ENCODE results near the gene PARP12. TPM values are rescaled to one million over a fixed set of nuclear protein-coding genes. Genes with fewer than 3 reads are reported as not detected.

Gene PARP12
- polyA plus RNA-seq, 4 donors = 30.9 to 150 (median 68.1) TPM

DNA sequence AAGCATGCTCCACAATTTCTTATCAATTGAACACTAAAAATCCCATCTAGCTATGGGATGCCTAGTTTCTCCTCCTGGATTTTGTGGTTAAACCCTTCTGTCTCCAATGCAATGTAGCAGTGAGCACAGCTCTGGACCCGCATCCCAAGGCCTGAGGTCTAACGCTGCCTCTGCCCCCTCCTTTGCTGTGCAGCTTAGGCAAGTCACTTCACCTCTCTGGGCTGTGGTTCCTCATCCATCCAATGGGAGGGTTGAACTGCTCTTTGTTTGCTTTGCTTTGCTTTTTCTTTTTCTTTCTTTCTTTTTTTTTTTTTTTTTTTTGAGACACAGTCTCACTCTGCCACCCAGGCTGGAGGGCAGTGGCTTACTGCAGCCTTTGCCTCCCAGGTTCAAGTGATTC, 69.2 kb downstream of the PARP12 start:
- Histone ChIP-seq H3K27ac (ENCODE audit: low read depth in 1 of 3, low read length in 2 of 3) (no peak overlapping the region), H3K4me1 (ENCODE audit: control insufficient read depth in 3 of 3, insufficient read depth in 2 of 3, low read depth in 1 of 3, low read length in 2 of 3) (no peaks in the 10 kb centered on the region), H3K4me3 (ENCODE audit: low read depth in 1 of 3, low read length in 3 of 3) (no peak overlapping the region), H3K36me3 (ENCODE audit: control insufficient read depth in 3 of 3, insufficient read depth in 2 of 3, low read depth in 1 of 3, low read length in 3 of 3) (no peaks in the 10 kb centered on the region), H3K27me3 (ENCODE audit: control insufficient read depth in 3 of 3, insufficient read depth in 3 of 3, low read length in 3 of 3) (peaks cover 0 to 4% (median 0%) of the 10 kb centered on the region in 3 donors), H3K9me3 (ENCODE audit: control insufficient read depth in 2 of 2, insufficient read depth in 1 of 2, low read depth in 1 of 2, low read length in 1 of 2) (no peaks in the 10 kb centered on the region)
- DNase-seq (no peak), FAIRE-seq (no peak)
- 93 to 98% (median 97%) methylated on average over 2 of the region's 2 CpGs for WGBS, 3 donors

DNA sequence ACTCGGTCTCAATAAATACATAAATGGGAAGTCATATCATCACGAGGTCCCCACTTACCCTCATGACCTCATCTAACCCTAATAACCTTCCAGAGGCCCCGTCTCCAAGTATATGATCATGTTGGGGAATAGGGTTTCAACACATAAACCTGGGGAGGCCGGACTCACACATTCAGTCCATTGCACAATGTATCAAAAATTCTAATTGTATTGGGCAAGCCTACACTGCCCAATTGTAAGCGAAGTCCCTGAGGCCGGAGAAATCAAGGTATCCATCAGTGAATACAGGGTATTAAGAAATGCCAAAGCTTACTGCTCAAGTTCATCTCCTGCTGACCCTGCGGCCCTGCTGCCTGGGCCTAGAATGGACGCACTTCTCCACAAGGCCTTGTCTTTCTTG, 69.6 kb downstream of the PARP12 start:
- no peak for DNase-seq
- H3K4me1 ChIP-seq (ENCODE audit: control insufficient read depth in 3 of 3, insufficient read depth in 2 of 3, low read depth in 1 of 3, low read length in 2 of 3) = no peaks in the 10 kb centered on the region
- no peak for FAIRE-seq
- peaks cover 0 to 4% (median 0%) of the 10 kb centered on the region in 3 donors for H3K27me3 ChIP-seq (ENCODE audit: control insufficient read depth in 3 of 3, insufficient read depth in 3 of 3, low read length in 3 of 3)
- WGBS, 3 donors = 90 to 92% (median 92%) methylated on average over 8 of the region's 8 CpGs
- H3K4me3 ChIP-seq (ENCODE audit: low read depth in 1 of 3, low read length in 3 of 3) = no peak overlapping the region
- no peaks in the 10 kb centered on the region for H3K9me3 ChIP-seq (ENCODE audit: control insufficient read depth in 2 of 2, insufficient read depth in 1 of 2, low read depth in 1 of 2, low read length in 1 of 2)
- no peaks in the 10 kb centered on the region for H3K36me3 ChIP-seq (ENCODE audit: control insufficient read depth in 3 of 3, insufficient read depth in 2 of 3, low read depth in 1 of 3, low read length in 3 of 3)
- H3K27ac ChIP-seq (ENCODE audit: low read depth in 1 of 3, low read length in 2 of 3) = no peak overlapping the region

DNA sequence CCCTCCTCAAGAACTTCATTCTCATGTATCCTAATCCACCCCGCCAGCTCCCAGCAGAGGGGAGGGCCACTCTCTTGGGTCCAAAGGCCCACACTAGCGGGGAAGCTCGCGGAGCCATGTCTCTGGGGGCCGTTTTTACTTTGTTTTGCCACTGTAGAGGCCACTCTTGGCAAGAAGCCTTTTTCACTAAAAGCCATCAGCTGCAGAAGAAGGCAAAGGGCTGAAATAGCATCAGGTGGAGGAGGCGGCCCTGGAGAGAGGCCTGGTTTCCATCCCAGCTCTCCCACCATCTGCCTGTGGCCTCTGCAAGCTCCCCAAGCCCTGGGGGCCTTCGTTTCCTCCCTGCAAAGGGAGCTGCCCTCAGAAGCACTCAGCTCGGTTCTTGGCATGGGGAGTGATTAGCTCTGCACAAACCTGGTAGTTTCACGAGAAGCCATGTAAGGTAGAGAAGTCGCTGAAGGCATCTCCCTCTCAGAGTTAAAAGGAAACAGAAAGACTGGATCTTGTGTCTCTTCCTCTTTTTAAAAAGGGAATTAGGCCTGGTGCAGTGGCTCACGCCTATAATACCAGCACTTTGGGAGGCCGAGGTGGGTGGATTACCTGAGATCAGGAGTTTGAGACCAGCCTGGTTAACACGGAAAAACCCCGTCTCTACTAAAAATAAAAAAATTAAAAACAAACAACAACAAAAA, 70.3 kb downstream of the PARP12 start:
- H3K27me3 ChIP-seq (ENCODE audit: control insufficient read depth in 3 of 3, insufficient read depth in 3 of 3, low read length in 3 of 3) = peaks cover 0 to 4% (median 0%) of the 10 kb centered on the region in 3 donors
- H3K9me3 ChIP-seq (ENCODE audit: control insufficient read depth in 2 of 2, insufficient read depth in 1 of 2, low read depth in 1 of 2, low read length in 1 of 2) = no peaks in the 10 kb centered on the region
- H3K4me3 ChIP-seq (ENCODE audit: low read depth in 1 of 3, low read length in 3 of 3) = no peak overlapping the region
- H3K36me3 ChIP-seq (ENCODE audit: control insufficient read depth in 3 of 3, insufficient read depth in 2 of 3, low read depth in 1 of 3, low read length in 3 of 3) = no peaks in the 10 kb centered on the region
- FAIRE-seq = no peak
- no peaks in the 10 kb centered on the region for H3K4me1 ChIP-seq (ENCODE audit: control insufficient read depth in 3 of 3, insufficient read depth in 2 of 3, low read depth in 1 of 3, low read length in 2 of 3)
- DNase-seq = no peak
- no peak overlapping the region for H3K27ac ChIP-seq (ENCODE audit: low read depth in 1 of 3, low read length in 2 of 3)
- WGBS, 3 donors = 81 to 83% (median 82%) methylated on average over 14 of the region's 14 CpGs

DNA sequence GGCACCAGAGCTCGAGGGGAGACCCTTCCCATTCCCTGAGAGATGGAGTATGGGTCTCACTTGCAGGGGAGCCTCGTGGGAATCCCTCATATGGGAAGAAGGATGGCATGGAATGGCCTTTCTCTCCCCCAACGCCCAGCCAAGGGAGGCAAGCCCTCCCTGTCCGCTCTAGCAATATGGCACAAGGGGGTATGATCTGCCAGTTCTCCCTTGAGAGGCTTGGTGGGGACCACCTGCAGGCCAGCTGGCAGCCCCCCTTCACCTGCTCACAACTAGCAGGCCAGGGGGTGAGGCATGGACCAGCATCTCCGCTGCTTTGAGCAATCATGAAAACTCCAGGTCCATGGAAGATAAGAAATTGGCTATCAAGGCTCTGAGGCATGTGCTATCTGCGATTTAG, 70.8 kb downstream of the PARP12 start:
- H3K9me3 ChIP-seq (ENCODE audit: control insufficient read depth in 2 of 2, insufficient read depth in 1 of 2, low read depth in 1 of 2, low read length in 1 of 2) = no peaks in the 10 kb centered on the region
- no peak overlapping the region for H3K4me3 ChIP-seq (ENCODE audit: low read depth in 1 of 3, low read length in 3 of 3)
- FAIRE-seq (no peak), DNase-seq (no peak)
- H3K36me3 ChIP-seq (ENCODE audit: control insufficient read depth in 3 of 3, insufficient read depth in 2 of 3, low read depth in 1 of 3, low read length in 3 of 3) = no peaks in the 10 kb centered on the region
- H3K27me3 ChIP-seq (ENCODE audit: control insufficient read depth in 3 of 3, insufficient read depth in 3 of 3, low read length in 3 of 3) = peaks cover 0 to 4% (median 0%) of the 10 kb centered on the region in 3 donors
- H3K4me1 ChIP-seq (ENCODE audit: control insufficient read depth in 3 of 3, insufficient read depth in 2 of 3, low read depth in 1 of 3, low read length in 2 of 3) = no peaks in the 10 kb centered on the region
- 72 to 83% (median 72%) methylated on average over 6 of the region's 6 CpGs for WGBS, 3 donors
- H3K27ac ChIP-seq (ENCODE audit: low read depth in 1 of 3, low read length in 2 of 3) = no peak overlapping the region

DNA sequence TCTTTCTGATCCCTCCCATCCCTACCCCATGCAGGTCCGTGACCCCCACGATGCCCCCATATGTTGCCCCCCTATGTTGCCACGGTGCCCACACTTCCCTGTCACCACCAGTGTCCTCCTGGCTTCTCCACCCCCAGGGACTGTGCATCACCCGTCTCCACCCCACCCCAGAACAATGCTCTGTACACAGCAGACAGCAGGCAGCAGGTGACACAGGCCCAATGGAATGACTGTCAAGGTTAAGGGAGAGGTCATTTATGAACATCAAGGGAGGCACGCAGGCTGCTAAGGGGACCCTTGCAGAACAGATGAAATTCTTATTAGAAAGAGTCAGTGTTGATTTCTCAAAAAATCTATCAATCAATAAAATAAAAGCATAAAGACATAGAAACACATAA, 71.5 kb downstream of the PARP12 start:
- no peak for DNase-seq
- Histone ChIP-seq H3K4me3 (ENCODE audit: low read depth in 1 of 3, low read length in 3 of 3) (no peak overlapping the region), H3K4me1 (ENCODE audit: control insufficient read depth in 3 of 3, insufficient read depth in 2 of 3, low read depth in 1 of 3, low read length in 2 of 3) (no peaks in the 10 kb centered on the region), H3K36me3 (ENCODE audit: control insufficient read depth in 3 of 3, insufficient read depth in 2 of 3, low read depth in 1 of 3, low read length in 3 of 3) (no peaks in the 10 kb centered on the region), H3K9me3 (ENCODE audit: control insufficient read depth in 2 of 2, insufficient read depth in 1 of 2, low read depth in 1 of 2, low read length in 1 of 2) (no peaks in the 10 kb centered on the region), H3K27me3 (ENCODE audit: control insufficient read depth in 3 of 3, insufficient read depth in 3 of 3, low read length in 3 of 3) (no peaks in the 10 kb centered on the region), H3K27ac (ENCODE audit: low read depth in 1 of 3, low read length in 2 of 3) (no peak overlapping the region)
- no peak for FAIRE-seq
- WGBS, 3 donors = 73 to 88% (median 86%) methylated on average over 5 of the region's 5 CpGs

DNA sequence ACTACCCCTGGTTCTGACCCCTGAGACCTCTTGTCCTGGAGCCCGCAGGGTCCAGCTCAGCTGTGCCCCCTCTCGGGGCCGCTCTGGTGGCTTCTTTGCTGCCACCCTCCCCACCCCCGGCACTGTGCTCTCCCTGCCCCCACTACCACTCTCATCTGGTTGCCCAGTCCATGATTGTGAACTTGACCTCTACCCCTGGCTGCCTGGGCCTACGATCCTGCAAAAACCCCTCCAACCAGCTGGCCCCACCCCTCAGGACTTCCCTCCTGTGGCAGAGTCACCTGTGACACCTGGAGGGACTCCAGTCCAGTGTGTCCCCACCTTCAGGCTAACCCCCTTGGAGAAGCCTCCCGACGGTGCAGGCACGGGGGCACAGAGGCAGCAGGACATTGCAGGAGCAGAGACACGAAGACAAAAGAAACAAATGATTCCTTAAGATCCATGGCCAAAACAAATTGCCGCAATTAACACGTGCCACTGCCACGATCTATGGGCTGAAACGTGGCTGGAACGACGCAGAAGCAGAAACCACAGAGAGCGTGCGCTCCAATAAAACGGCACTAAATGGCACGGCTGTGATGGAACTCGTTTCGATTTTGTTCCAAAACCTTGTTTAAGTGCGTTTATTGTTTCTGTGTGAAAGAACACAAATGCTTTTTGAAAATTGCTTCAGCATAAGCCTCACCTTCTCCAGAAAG, 72.0 kb downstream of the PARP12 start:
- WGBS, 3 donors = 93 to 94% (median 94%) methylated on average over 22 of the region's 22 CpGs
- no peak for FAIRE-seq

DNA sequence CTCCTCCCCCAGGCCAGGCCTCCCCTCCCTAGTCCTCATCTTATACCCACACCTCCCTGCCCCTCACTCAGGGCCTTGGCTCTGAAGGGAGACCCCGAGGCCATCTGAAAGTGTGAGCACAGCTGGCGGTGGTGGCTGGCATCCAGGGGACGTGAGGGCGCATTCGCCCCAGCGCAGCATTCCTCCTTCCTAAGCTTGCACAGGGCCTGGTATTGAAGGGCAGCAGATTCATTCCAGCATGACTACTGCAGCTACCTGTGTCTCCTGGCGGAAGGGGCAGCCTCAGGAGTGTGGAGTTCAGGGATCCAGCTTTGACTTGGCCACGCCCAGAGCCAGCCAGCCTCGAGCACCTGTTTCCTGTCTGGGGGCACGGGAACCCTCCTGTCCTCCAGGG, 72.6 kb downstream of the PARP12 start:
- H3K27me3 ChIP-seq (ENCODE audit: control insufficient read depth in 3 of 3, insufficient read depth in 3 of 3, low read length in 3 of 3) = peaks cover 0 to 6% (median 0%) of the 10 kb centered on the region in 3 donors
- 63 to 79% (median 74%) methylated on average over 10 of the region's 10 CpGs for WGBS, 3 donors
- DNase-seq (no peak), FAIRE-seq (no peak)
- H3K27ac ChIP-seq (ENCODE audit: low read depth in 1 of 3, low read length in 2 of 3) = no peak overlapping the region
- no peaks in the 10 kb centered on the region for H3K9me3 ChIP-seq (ENCODE audit: control insufficient read depth in 2 of 2, insufficient read depth in 1 of 2, low read depth in 1 of 2, low read length in 1 of 2)
- H3K4me3 ChIP-seq (ENCODE audit: low read depth in 1 of 3, low read length in 3 of 3) = no peak overlapping the region
- H3K36me3 ChIP-seq (ENCODE audit: control insufficient read depth in 3 of 3, insufficient read depth in 2 of 3, low read depth in 1 of 3, low read length in 3 of 3) = no peaks in the 10 kb centered on the region
- H3K4me1 ChIP-seq (ENCODE audit: control insufficient read depth in 3 of 3, insufficient read depth in 2 of 3, low read depth in 1 of 3, low read length in 2 of 3) = no peaks in the 10 kb centered on the region

More for the DNA sequence above, 72.0 kb downstream of the PARP12 start:
- no peak overlapping the region for H3K27ac ChIP-seq (ENCODE audit: low read depth in 1 of 3, low read length in 2 of 3)
- H3K36me3 ChIP-seq (ENCODE audit: control insufficient read depth in 3 of 3, insufficient read depth in 2 of 3, low read depth in 1 of 3, low read length in 3 of 3) = no peaks in the 10 kb centered on the region
- H3K4me1 ChIP-seq (ENCODE audit: control insufficient read depth in 3 of 3, insufficient read depth in 2 of 3, low read depth in 1 of 3, low read length in 2 of 3) = no peaks in the 10 kb centered on the region
- H3K9me3 ChIP-seq (ENCODE audit: control insufficient read depth in 2 of 2, insufficient read depth in 1 of 2, low read depth in 1 of 2, low read length in 1 of 2) = no peaks in the 10 kb centered on the region
- H3K4me3 ChIP-seq (ENCODE audit: low read depth in 1 of 3, low read length in 3 of 3) = no peak overlapping the region
- peaks cover 0 to 4% (median 0%) of the 10 kb centered on the region in 3 donors for H3K27me3 ChIP-seq (ENCODE audit: control insufficient read depth in 3 of 3, insufficient read depth in 3 of 3, low read length in 3 of 3)
- no peak for DNase-seq

DNA sequence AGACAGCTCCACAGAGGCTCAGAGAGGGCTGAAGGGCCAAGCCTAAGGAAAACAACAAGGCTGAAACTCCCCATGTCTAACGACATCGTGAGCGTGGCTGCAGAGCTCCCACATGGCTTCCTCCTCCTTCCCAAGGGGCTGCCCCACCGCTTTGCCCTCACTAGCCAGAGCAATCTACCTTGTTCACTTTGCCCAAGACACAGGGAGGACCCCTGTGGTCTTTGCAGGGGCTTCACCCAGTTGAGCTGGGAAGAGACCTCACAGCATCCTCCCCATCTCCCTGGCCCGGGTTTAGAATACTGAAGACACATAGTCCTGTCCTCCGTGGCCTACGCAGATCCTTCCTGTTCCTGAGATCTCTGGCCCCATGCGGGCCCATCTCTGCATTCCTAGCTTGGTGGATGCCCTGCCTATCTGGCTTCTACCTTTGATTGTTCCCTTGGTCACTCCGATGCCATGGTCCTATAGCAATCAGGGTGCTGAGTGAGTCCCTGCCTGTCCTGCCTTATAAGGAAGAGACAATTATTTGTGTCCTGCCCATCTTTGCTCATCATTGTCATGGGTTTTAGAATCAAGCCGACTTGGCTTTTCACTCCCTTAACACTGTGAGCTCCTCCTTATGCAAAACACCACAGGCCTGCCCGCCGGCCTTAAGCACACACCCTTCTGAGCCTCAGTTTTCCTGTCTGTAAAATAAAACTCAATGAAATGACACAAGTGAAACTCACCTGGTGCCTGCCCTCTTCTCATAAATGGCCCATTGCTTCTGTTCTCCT, 73.2 kb downstream of the PARP12 start:
- no peak for FAIRE-seq
- no peaks in the 10 kb centered on the region for H3K36me3 ChIP-seq (ENCODE audit: control insufficient read depth in 3 of 3, insufficient read depth in 2 of 3, low read depth in 1 of 3, low read length in 3 of 3)
- WGBS, 3 donors = 87 to 95% (median 89%) methylated on average over 12 of the region's 12 CpGs
- no peak overlapping the region for H3K4me3 ChIP-seq (ENCODE audit: low read depth in 1 of 3, low read length in 3 of 3)
- no peak overlapping the region for H3K27ac ChIP-seq (ENCODE audit: low read depth in 1 of 3, low read length in 2 of 3)
- no peaks in the 10 kb centered on the region for H3K9me3 ChIP-seq (ENCODE audit: control insufficient read depth in 2 of 2, insufficient read depth in 1 of 2, low read depth in 1 of 2, low read length in 1 of 2)
- no peaks in the 10 kb centered on the region for H3K4me1 ChIP-seq (ENCODE audit: control insufficient read depth in 3 of 3, insufficient read depth in 2 of 3, low read depth in 1 of 3, low read length in 2 of 3)
- H3K27me3 ChIP-seq (ENCODE audit: control insufficient read depth in 3 of 3, insufficient read depth in 3 of 3, low read length in 3 of 3) = peaks cover 0 to 8% (median 0%) of the 10 kb centered on the region in 3 donors
- no peak for DNase-seq

All from small intestine (tissue), 7 donors.